ENCODE results near the gene POC1A. TPM values are rescaled to one million over a fixed set of nuclear protein-coding genes. Genes with fewer than 3 reads are reported as not detected.

Gene POC1A
- total and polyA plus RNA-seq, 2 donors (not counting 3 experiments of a cell fraction or from before 2014, with no cell fraction given): 14.8 to 19.4 TPM

- no peak for DNase-seq (ENCODE audit: low read depth, low spot score)
- intact Hi-C loops (cut with micrococcal nuclease): no loop called here
- Histone ChIP-seq H3K4me1 (ENCODE audit: control insufficient read depth, extremely low read depth, insufficient read depth, low read length) (no peaks in the 10 kb centered on the region), H3K9me3 (replicated peaks; ENCODE audit: control insufficient read depth, insufficient read depth, low read length) (no peaks in the 10 kb centered on the region), H3K27me3 (ENCODE audit: control insufficient read depth in 2 of 2, insufficient read depth in 2 of 2, low read length in 2 of 2) (no peaks in the 10 kb centered on the region), H3K27ac (ENCODE audit: insufficient read depth, low read depth, low read length) (no peak overlapping the region), H3K36me3 (ENCODE audit: control insufficient read depth in 2 of 2, extremely low read depth in 1 of 2, insufficient read depth in 2 of 2, low read length in 2 of 2) (no peaks in the 10 kb centered on the region), H3K9me1 (replicated peaks; ENCODE audit: control insufficient read depth, extremely low read depth, insufficient read depth, low read length) (no peaks in the 10 kb centered on the region), H2AFZ (ENCODE audit: low read depth, low read length) (no peak overlapping the region), H3K9ac (replicated peaks; ENCODE audit: extremely low read depth, insufficient read depth, low read length) (no peak overlapping the region), H3K4me3 (replicated peaks in 1 of 3; ENCODE audit: insufficient read depth in 1 of 3, low read depth in 1 of 3, low read length in 3 of 3) (no peak overlapping the region), H3K79me2 (ENCODE audit: control insufficient read depth, insufficient read depth, low read length) (no peaks in the 10 kb centered on the region), H4K20me1 (replicated peaks; ENCODE audit: control insufficient read depth, extremely low read depth, insufficient read depth, low read length) (no peaks in the 10 kb centered on the region), H3K4me2 (ENCODE audit: insufficient read depth, low read length) (no peak overlapping the region)
- TF ChIP-seq EZH2 (IDR thresholded peaks at IDR 0.05; ENCODE audit: borderline replicate concordance, low read depth, low read length, severe bottlenecking) (no peak), POLR2A (IDR thresholded peaks at IDR 0.05; ENCODE audit: low read depth, low read length) (no peak), MYC (IDR thresholded peaks at IDR 0.05; ENCODE audit: low read depth, low read length) (no peak)
- CTCF ChIA-PET: no interaction called here
- no peak for FAIRE-seq
- dilution Hi-C loops (cut with MboI; ENCODE audit: extremely low pct_ligation_motif_present, low sequenced_read_pairs): no loop called here
- POLR2A ChIA-PET: no interaction called here
- no TSS peak for BruUV-seq (replicated peaks)
These were observed 74.3 kb downstream of the POC1A start for GRCh38 chr3:52079958-52080357.

GRCh38 chr3:52078781-52079560, 75.3 kb downstream of the POC1A start:
- no peaks in the 10 kb centered on the region for H3K79me2 ChIP-seq (ENCODE audit: control insufficient read depth, insufficient read depth, low read length)
- CTCF ChIA-PET: no interaction called here
- dilution Hi-C loops (cut with MboI; ENCODE audit: extremely low pct_ligation_motif_present, low sequenced_read_pairs) (no loop called here), intact Hi-C loops (cut with micrococcal nuclease) (no loop called here)
- no peak overlapping the region for H3K9ac ChIP-seq (replicated peaks; ENCODE audit: extremely low read depth, insufficient read depth, low read length)
- no peak for TF ChIP-seq GATA2 (IDR thresholded peaks at IDR 0.05; ENCODE audit: insufficient read depth, insufficient read length, low read depth, low read length)
- no peak for TF ChIP-seq POLR2AphosphoS5 (IDR thresholded peaks at IDR 0.05; ENCODE audit: insufficient read depth, low read depth, low read length)
- no peak for TF ChIP-seq FOS (IDR thresholded peaks at IDR 0.05; ENCODE audit: borderline replicate concordance, insufficient read depth, low read length)
- TF ChIP-seq EZH2 (IDR thresholded peaks at IDR 0.05; ENCODE audit: borderline replicate concordance, low read depth, low read length, severe bottlenecking): no peak
- TF ChIP-seq MYC (IDR thresholded peaks at IDR 0.05; ENCODE audit: low read depth, low read length): no peak
- no peak for TF ChIP-seq CTCF (IDR thresholded peaks at IDR 0.05; ENCODE audit: extremely low read depth in 1 of 2, insufficient read depth in 1 of 2, low read depth in 1 of 2, low read length in 2 of 2)
- no peak for TF ChIP-seq POLR2A (IDR thresholded peaks at IDR 0.05; ENCODE audit: low read depth, low read length)
- TF ChIP-seq MAX (IDR thresholded peaks at IDR 0.05; ENCODE audit: insufficient read depth, insufficient read length): no peak
- H2AFZ ChIP-seq (ENCODE audit: low read depth, low read length): no peak overlapping the region
- H3K4me3 ChIP-seq (replicated peaks in 1 of 3; ENCODE audit: insufficient read depth in 1 of 3, low read depth in 1 of 3, low read length in 3 of 3): no peak overlapping the region
- no peak for DNase-seq (ENCODE audit: low read depth, low spot score)
- no peaks in the 10 kb centered on the region for H3K36me3 ChIP-seq (ENCODE audit: control insufficient read depth in 2 of 2, extremely low read depth in 1 of 2, insufficient read depth in 2 of 2, low read length in 2 of 2)
- no peaks in the 10 kb centered on the region for H3K27me3 ChIP-seq (ENCODE audit: control insufficient read depth in 2 of 2, insufficient read depth in 2 of 2, low read length in 2 of 2)
- no peak overlapping the region for H3K27ac ChIP-seq (ENCODE audit: insufficient read depth, low read depth, low read length)
- H3K9me1 ChIP-seq (replicated peaks; ENCODE audit: control insufficient read depth, extremely low read depth, insufficient read depth, low read length): no peaks in the 10 kb centered on the region
- H3K4me2 ChIP-seq (ENCODE audit: insufficient read depth, low read length): no peak overlapping the region
- BruUV-seq (replicated peaks): no TSS peak
- H4K20me1 ChIP-seq (replicated peaks; ENCODE audit: control insufficient read depth, extremely low read depth, insufficient read depth, low read length): no peaks in the 10 kb centered on the region
- POLR2A ChIA-PET: no interaction called here
- H3K9me3 ChIP-seq (replicated peaks; ENCODE audit: control insufficient read depth, insufficient read depth, low read length): no peaks in the 10 kb centered on the region
- FAIRE-seq: no peak
- no peaks in the 10 kb centered on the region for H3K4me1 ChIP-seq (ENCODE audit: control insufficient read depth, extremely low read depth, insufficient read depth, low read length)

Measured in endothelial cell of umbilical vein (primary cell).